ENCODE data around the gene RAMP2. TPM values are rescaled to one million over a fixed set of nuclear protein-coding genes. Genes with fewer than 3 reads are reported as not detected.
A peak's percentile ranks its signal among the peaks of the same experiment; 100 is the strongest.

The RAMP2 gene
- total and polyA plus RNA-seq, 2 of the 13 experiments (the other 11 are each of a cell fraction or from before 2014, with no cell fraction given), result 1.4 to 5.2 TPM

- no peak; the same call in 1 of the 2 replicates for TF ChIP-seq ZBTB10 (CRISPR knock-in tag; IDR thresholded peaks at IDR 0.05; ENCODE audit: borderline replicate concordance)
- TF ChIP-seq PLRG1 (conservative IDR thresholded peaks at IDR 0.05), result no peak
- peak; percentile 42; the same call in 1 of the 2 replicates for TF ChIP-seq TFDP1 (CRISPR knock-in tag; IDR thresholded peaks at IDR 0.05; ENCODE audit: borderline replicate concordance)
- TF ChIP-seq KLF6 (CRISPR knock-in tag; IDR thresholded peaks at IDR 0.05), result peak; percentile 89; the same call in 1 of the 2 replicates
- 0 out of 2 replicates have a peak, but pooled peaks have one; percentile 2 for TF ChIP-seq ZNF674 (CRISPR knock-in tag; IDR thresholded peaks at IDR 0.05; ENCODE audit: low read depth)
- peak; percentile 97 for TF ChIP-seq ZSCAN9 (CRISPR knock-in tag; IDR thresholded peaks at IDR 0.05; ENCODE audit: borderline replicate concordance)
- peak; percentile 98 for TF ChIP-seq AGO2 (optimal IDR thresholded peaks at IDR 0.05; ENCODE audit: low read depth, low read length)
- peak; percentile 95 for TF ChIP-seq REL (CRISPR knock-in tag; conservative IDR thresholded peaks at IDR 0.05)
- TF ChIP-seq SMC3 (IDR thresholded peaks at IDR 0.05; ENCODE audit: low read length), result peak; percentile 14; the same call in 1 of the 2 replicates
- peak; percentile 82; the same call in 1 of the 2 replicates for TF ChIP-seq CCDC6 (CRISPR knock-in tag; IDR thresholded peaks at IDR 0.05)
- TF ChIP-seq RFXAP (CRISPR knock-in tag; IDR thresholded peaks at IDR 0.05; ENCODE audit: borderline replicate concordance), result no peak
- peak; percentile 64; the same call in 1 of the 2 replicates for TF ChIP-seq UBTF (CRISPR knock-in tag; IDR thresholded peaks at IDR 0.05)
- TF ChIP-seq ZNF326 (CRISPR knock-in tag; IDR thresholded peaks at IDR 0.05; ENCODE audit: borderline replicate concordance), result peak; percentile 87
- peak; percentile 50; the same call in 1 of the 2 replicates for TF ChIP-seq ZSCAN25 (CRISPR knock-in tag; IDR thresholded peaks at IDR 0.05)
- no peak; the same call in 1 of the 2 replicates for TF ChIP-seq ZNF142 (CRISPR knock-in tag; IDR thresholded peaks at IDR 0.05)
- TF ChIP-seq NFE2 (CRISPR knock-in tag; IDR thresholded peaks at IDR 0.05), result no peak
These were observed 19.2 kb downstream of the RAMP2 start, which contains the start of gene WNK4 (continued) for GRCh38 chr17:42779936-42780850.
